ENCODE results near the gene ENTPD2. TPM values are rescaled to one million over a fixed set of nuclear protein-coding genes. Genes with fewer than 3 reads are reported as not detected.

ENTPD2 gene
- total and polyA plus RNA-seq, 2 donors (not counting 1 experiment from before 2014, with no cell fraction given) = not detected

- no peaks in the 10 kb centered on the region for H3K27me3 ChIP-seq (replicated peaks in 1 of 4; ENCODE audit: control extremely low read depth in 1 of 4, control insufficient read depth in 3 of 4, insufficient read depth in 4 of 4, low read length in 3 of 4)
- peaks cover 11 to 23% of the 10 kb centered on the region in 2 donors for H3K4me1 ChIP-seq (ENCODE audit: control insufficient read depth in 2 of 2, insufficient read depth in 2 of 2, low read length in 2 of 2)
- H3K27ac ChIP-seq (ENCODE audit: low read length in 2 of 2) = peak overlapping the region in 1 of 2 donors; percentile 65
- no peak for TF ChIP-seq EZH2 (IDR thresholded peaks at IDR 0.05; ENCODE audit: borderline replicate concordance, insufficient read depth, low read depth, low read length, poor library complexity, severe bottlenecking)
- no peak for TF ChIP-seq CTCF (IDR thresholded peaks at IDR 0.05)
- ATAC-seq (ENCODE audit: low read depth) = no peak
- intact Hi-C loops (cut with micrococcal nuclease) = loop anchor here (1.0 kb wide), 1 partner anchor 10 kb away; the partner anchor contains the start of gene MAN1B1
- H3K27ac Mint-ChIP-seq = peak overlapping the region; percentile 80
- no peaks in the 10 kb centered on the region for H3K27me3 Mint-ChIP-seq
- peak overlapping the region in 4 of 5 experiments; percentile 25 to 52 (median 39) for H3K4me3 ChIP-seq (ENCODE audit: control extremely low read depth in 1 of 5, extremely low read depth in 1 of 5, insufficient read depth in 1 of 5, low read depth in 2 of 5, low read length in 4 of 5)
- peaks cover 26% of the 10 kb centered on the region for H4K20me1 ChIP-seq (ENCODE audit: control insufficient read depth, insufficient read depth, low read length, poor library complexity, severe bottlenecking)
- 71% methylated on average over 13 of the region's 15 CpGs for WGBS (ENCODE audit: insufficient coverage)
- ChIA-PET CTCF (interaction anchor here (1.0 to 2.8 kb wide), 6 partner anchors 9 to 41 kb away, joined by 3 to 13 read pairs (median 7); partner anchors contain the start of genes MAN1B1 and NPDC1), POLR2A (interaction anchor here (0.5 to 2.0 kb wide), 5 partner anchors 8 to 293 kb away, joined by 3 to 17 read pairs (median 6); partner anchors contain the start of gene MAN1B1)
- no peak for DNase-seq
- peak overlapping the region; percentile 96 for H3K4me2 ChIP-seq (replicated peaks; ENCODE audit: low read depth, low read length, poor library complexity, severe bottlenecking)
- H3K4me1 Mint-ChIP-seq = peaks cover 19% of the 10 kb centered on the region
- peaks cover 12% of the 10 kb centered on the region for H3K79me2 ChIP-seq (ENCODE audit: control insufficient read depth, insufficient read depth, low read length)
- H3K9me3 ChIP-seq (ENCODE audit: control extremely low read depth in 1 of 3, control insufficient read depth in 2 of 3, insufficient read depth in 1 of 3, low read length in 2 of 3) = no peaks in the 10 kb centered on the region
- H3K9me3 Mint-ChIP-seq (ENCODE audit: insufficient read depth) = no peaks in the 10 kb centered on the region
- peaks cover 0 to 21% of the 10 kb centered on the region in 2 experiments for H3K36me3 ChIP-seq (replicated peaks in 1 of 2; ENCODE audit: control extremely low read depth in 1 of 2, control insufficient read depth in 1 of 2, extremely low read depth in 1 of 2, insufficient read depth in 2 of 2, low read length in 1 of 2)
- H2AFZ ChIP-seq (ENCODE audit: insufficient read depth, low read depth, low read length, poor library complexity, severe bottlenecking) = peak overlapping the region; percentile 69
- H3K9ac ChIP-seq (ENCODE audit: low read length) = peak overlapping the region; percentile 53
- peak overlapping the region; percentile 78 for H3K4me3 Mint-ChIP-seq
Measured at GRCh38 chr9:137076636-137077009, 22.8 kb upstream of the ENTPD2 start.

GRCh38 chr9:137075275-137075775, 21.5 kb upstream of the ENTPD2 start:
- Histone ChIP-seq H3K27me3 (replicated peaks in 1 of 4; ENCODE audit: control extremely low read depth in 1 of 4, control insufficient read depth in 3 of 4, insufficient read depth in 4 of 4, low read length in 3 of 4) (no peaks in the 10 kb centered on the region), H3K4me2 (replicated peaks; ENCODE audit: low read depth, low read length, poor library complexity, severe bottlenecking) (no peak overlapping the region), H3K27ac (ENCODE audit: low read length in 2 of 2) (no peak overlapping the region), H3K36me3 (replicated peaks in 1 of 2; ENCODE audit: control extremely low read depth in 1 of 2, control insufficient read depth in 1 of 2, extremely low read depth in 1 of 2, insufficient read depth in 2 of 2, low read length in 1 of 2) (peaks cover 0 to 12% of the 10 kb centered on the region in 2 experiments), H3K9ac (ENCODE audit: low read length) (no peak overlapping the region), H3K9me3 (ENCODE audit: control extremely low read depth in 1 of 3, control insufficient read depth in 2 of 3, insufficient read depth in 1 of 3, low read length in 2 of 3) (no peaks in the 10 kb centered on the region), H3K4me1 (ENCODE audit: control insufficient read depth in 2 of 2, insufficient read depth in 2 of 2, low read length in 2 of 2) (peaks cover 17 to 34% of the 10 kb centered on the region in 2 donors), H4K20me1 (ENCODE audit: control insufficient read depth, insufficient read depth, low read length, poor library complexity, severe bottlenecking) (peaks cover 23% of the 10 kb centered on the region), H3K79me2 (ENCODE audit: control insufficient read depth, insufficient read depth, low read length) (peaks cover 12% of the 10 kb centered on the region), H3K4me3 (ENCODE audit: control extremely low read depth in 1 of 5, extremely low read depth in 1 of 5, insufficient read depth in 1 of 5, low read depth in 2 of 5, low read length in 4 of 5) (no peak overlapping the region), H2AFZ (ENCODE audit: insufficient read depth, low read depth, low read length, poor library complexity, severe bottlenecking) (no peak overlapping the region)
- Mint-ChIP-seq H3K27ac (no peak overlapping the region), H3K4me1 (peaks cover 31% of the 10 kb centered on the region), H3K27me3 (no peaks in the 10 kb centered on the region), H3K4me3 (no peak overlapping the region), H3K9me3 (ENCODE audit: insufficient read depth) (no peaks in the 10 kb centered on the region)
- ATAC-seq (ENCODE audit: low read depth) = no peak
- ChIA-PET POLR2A (interaction anchor here (0.5 to 1.0 kb wide), 2 partner anchors 12 to 173 kb away, joined by 3 to 5 read pairs; partner anchors contain the start of gene MAN1B1), CTCF (interaction anchor here (1.9 to 2.8 kb wide), 4 partner anchors 8 to 46 kb away, joined by 4 to 13 read pairs (median 11); partner anchors contain the start of genes MAN1B1 and NPDC1)
- TF ChIP-seq CTCF (IDR thresholded peaks at IDR 0.05) = no peak
- TF ChIP-seq EZH2 (IDR thresholded peaks at IDR 0.05; ENCODE audit: borderline replicate concordance, insufficient read depth, low read depth, low read length, poor library complexity, severe bottlenecking) = no peak
- intact Hi-C loops (cut with micrococcal nuclease) = no loop called here
- peak; percentile 17 for DNase-seq
- 100% methylated on average over 4 of the region's 12 CpGs for WGBS (ENCODE audit: insufficient coverage)
